GM12872 (cell line): ENCODE measurements around the gene CHST11.

Source experiments
- CTCF ChIP-seq: IDR thresholded peaks from 3 replicates; pipeline ENCODE4 v1.5.1; 2011; ENCODE audit warnings: low read depth, mild to moderate bottlenecking, low read length, moderate library complexity; ENCODE audit not compliant: insufficient read depth

The CHST11 gene

GRCh38 chr12:104680491-104680890, 223.7 kb downstream of the CHST11 start:
- no peak for TF ChIP-seq CTCF

- TF ChIP-seq CTCF: no peak
Measured at GRCh38 chr12:104681012-104681690, 224.4 kb downstream of the CHST11 start.

GRCh38 chr12:104682790-104683279, 226.1 kb downstream of the CHST11 start:
- TF ChIP-seq CTCF: no peak

- no peak for TF ChIP-seq CTCF
Measured at GRCh38 chr12:104683831-104684503, 227.2 kb downstream of the CHST11 start.

- no peak for TF ChIP-seq CTCF
Measured at GRCh38 chr12:104684884-104685283, 228.1 kb downstream of the CHST11 start.

- TF ChIP-seq CTCF: no peak
Measured at GRCh38 chr12:104685366-104685765, 228.6 kb downstream of the CHST11 start.

GRCh38 chr12:104686196-104686595, 229.4 kb downstream of the CHST11 start:
- TF ChIP-seq CTCF: no peak
